Fibroblast of skin of left quadriceps (primary cell): ENCODE data around the gene TGIF2.
"Not testable (repeated sequence)": the region's sequence is repeated elsewhere in the genome, so short reads cannot be mapped to it uniquely, and the experiment has no call there.

ENCODE experiments used
- DNase-seq, 2 experiments: peaks; one replicate each; pipeline ENCODE4 v3.0.0-alpha.2; 2013; ENCODE audit warnings: low read depth in 2 of 2

Gene TGIF2

DNA sequence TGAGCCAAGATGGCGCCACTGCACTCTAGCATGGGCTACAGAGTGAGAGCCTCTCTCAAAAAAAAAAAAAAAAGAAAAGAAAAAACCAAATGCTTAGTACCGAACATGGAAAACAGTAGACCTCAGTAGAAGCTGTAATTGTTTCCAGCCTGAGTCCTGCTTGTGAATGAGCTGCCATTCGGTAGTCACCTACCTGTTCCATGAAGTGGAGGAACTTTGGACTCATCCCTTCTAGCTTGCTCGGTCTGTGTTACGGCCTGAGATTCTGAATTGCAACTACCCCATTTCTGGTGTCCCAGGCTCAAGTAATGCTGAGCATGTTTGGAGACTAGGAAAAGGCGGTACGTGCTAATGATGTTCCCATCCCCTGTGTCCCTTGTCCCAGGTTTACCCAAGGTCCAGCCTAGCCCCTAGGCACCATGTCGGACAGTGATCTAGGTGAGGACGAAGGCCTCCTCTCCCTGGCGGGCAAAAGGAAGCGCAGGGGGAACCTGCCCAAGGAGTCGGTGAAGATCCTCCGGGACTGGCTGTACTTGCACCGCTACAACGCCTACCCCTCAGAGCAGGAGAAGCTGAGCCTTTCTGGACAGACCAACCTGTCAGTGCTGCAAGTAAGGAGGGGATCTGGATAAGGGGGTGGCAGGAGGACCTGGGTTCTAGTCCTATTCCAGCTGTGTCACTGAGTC, 5.1 kb downstream of the TGIF2 start:
- DNase-seq: no peak

DNA sequence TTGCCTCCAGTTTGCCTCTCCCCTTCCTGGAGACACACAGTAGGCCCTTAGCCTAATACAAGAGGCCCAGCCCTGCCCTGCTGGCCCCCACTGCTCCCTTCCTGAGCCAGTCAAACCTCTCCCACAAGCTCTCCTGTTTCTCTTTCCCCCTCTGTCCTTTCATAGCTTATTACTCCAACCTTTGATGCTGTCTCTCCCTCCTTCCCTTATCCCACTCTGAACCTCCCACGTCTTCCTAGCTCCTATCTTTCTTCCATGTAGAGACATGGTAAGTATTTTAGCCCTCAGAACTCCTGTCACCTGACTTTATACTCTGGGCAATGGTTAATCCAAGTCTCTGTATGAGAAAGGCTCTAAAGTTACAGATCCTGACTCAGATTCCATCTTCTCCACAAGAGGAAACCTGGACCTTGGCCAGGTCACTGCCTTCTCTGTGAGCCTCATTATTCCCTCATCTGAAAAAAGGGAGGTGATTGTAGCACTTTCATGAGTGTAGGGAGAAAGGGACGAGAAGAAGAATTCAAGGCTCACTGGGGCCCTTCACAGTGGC, 6.7 kb downstream of the TGIF2 start:
- no peak for DNase-seq

DNA sequence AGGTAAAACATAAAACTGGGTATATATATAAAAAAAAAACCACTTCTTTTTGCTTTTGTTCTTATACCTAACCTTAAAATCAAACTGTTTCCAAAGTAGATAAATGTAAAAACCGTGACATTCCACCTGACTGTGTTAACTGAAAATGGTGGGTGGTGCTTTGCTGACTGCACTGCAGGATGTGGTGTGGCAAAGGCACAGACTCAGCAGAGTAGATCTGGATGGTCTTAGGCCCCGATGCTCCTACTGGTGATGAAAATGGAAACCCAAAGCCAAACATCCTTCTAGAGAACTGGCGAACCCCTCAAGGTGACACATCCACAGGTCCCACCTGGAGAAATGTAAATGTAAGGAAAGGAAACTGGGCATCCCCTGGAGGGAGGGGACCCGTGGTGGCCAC, 8.9 kb downstream of the TGIF2 start:
- no peak for DNase-seq

DNA sequence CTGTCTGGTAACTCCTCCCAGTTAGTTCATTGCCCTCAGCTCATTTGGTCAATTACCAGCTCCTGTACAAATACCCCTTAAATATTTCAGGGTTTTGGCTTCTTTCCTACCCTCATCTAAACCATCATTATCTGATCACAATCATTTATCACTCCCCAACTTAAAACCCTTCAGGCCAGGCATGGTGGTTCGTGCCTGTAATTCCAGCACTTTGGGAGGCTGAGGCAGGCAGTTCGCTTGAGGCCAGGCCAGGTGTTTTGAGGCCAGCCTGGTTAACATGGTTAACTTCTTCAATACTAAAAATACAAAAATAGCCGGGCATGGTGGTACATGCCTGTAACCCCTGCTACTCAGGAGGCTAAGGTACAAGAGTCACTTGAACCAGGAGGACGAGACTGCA, 9.4 kb downstream of the TGIF2 start:
- DNase-seq: no peak

DNA sequence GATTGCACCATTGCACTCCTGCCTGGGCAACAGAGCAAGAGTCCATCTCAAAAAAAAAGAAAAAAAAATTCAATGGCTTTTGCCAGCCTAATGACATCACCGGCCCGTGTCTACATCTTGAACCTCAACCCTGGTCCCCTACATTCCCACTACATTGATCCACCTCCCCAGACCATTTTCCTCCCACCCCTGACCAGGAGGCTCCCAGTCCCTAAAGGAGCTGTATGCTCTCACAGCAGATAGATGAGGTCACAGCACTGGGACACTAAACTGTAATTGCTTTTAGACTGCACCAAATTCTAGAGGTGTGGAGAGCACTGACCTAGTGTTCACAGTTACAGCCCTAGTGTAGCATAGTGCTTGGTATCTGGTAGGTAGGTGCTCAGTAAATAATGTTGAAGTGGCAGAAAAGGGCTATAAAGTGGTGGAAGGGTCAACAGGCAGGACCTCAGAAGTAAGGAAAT, 10.7 kb downstream of the TGIF2 start:
- no peak for DNase-seq

DNA sequence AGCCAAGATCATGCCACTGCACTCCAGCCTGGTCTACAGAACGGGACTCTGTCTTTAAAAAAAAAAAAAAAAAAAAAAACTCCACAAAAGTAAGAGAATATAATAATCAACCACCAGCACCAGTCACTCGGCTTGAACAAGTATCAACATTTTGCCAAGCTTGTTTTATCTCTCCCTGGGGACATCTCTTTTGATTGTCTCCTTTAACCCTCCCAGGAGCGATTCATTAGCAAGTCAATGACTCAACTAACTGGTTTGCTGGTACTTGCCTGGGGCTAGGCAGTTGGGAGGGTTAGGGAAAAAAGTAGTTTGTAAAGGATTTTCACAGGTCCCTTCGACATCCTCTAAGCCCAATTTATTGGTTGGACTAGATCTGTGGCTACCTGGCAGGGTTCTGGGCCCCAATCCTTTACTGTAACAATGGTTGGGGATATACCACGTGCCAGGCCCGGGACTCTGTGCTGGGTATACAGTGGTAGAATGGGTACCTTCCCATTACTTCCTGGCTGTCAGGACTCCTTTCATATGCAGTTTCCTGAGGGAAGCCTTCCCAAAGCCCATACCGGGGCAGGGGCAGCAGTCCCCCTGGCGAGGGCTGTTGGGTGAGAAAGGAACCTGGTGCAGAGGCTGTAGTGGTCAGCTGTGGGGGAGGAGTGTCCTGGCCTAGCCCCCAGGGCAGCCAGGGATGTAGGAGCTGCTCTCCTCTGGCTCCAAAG, 12.2 kb downstream of the TGIF2 start:
- no peak for DNase-seq

DNA sequence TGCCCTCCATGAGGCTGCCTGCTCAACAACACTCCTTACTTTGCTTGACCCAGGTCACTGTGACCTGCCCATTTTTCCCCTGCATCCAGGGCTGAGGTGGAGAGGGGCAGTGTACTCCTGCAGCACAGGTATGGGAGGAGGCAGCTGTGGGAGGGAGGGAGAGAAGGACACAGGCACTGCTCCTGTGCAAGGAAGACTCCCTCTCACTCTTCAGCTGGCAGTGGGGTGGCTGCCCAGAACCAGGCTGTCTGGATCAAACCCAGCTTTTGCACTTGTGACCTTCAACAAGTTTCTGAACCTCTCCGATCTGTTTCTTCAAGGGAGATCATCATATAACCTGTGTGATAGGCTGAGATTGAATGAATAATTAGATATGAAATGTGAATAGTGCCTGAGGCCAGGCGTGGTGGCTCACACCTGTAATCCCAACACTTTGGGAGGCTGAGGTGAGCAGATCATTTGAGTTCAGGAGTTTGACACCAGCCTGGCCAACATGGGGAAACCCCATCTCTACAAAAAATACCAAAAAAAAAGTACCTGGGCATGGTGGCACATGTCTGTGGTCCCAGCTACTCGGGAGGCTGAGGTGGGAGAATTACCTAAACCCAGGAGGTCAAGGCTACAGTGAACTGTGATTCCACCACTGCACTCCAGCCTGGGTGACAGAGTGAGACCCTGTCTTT, 14.1 kb downstream of the TGIF2 start:
- DNase-seq: no peak

DNA sequence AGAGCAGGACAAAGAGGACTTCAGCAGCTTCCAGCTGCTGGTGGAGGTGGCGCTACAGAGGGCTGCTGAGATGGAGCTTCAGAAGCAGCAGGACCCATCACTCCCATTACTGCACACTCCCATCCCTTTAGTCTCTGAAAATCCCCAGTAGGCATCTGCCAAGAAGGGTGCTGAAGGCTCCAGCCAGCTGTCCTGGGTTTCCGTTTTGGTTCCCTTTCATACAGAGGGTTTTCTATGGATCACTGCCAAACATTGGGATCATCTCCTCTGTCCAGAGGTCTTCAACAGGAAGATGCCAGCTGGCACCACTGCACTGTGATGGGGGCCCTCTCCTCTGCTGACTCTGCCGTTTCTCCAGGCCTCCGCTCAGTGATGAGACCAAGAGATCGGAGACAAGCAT, 17.9 kb downstream of the TGIF2 start:
- DNase-seq: no peak

DNA sequence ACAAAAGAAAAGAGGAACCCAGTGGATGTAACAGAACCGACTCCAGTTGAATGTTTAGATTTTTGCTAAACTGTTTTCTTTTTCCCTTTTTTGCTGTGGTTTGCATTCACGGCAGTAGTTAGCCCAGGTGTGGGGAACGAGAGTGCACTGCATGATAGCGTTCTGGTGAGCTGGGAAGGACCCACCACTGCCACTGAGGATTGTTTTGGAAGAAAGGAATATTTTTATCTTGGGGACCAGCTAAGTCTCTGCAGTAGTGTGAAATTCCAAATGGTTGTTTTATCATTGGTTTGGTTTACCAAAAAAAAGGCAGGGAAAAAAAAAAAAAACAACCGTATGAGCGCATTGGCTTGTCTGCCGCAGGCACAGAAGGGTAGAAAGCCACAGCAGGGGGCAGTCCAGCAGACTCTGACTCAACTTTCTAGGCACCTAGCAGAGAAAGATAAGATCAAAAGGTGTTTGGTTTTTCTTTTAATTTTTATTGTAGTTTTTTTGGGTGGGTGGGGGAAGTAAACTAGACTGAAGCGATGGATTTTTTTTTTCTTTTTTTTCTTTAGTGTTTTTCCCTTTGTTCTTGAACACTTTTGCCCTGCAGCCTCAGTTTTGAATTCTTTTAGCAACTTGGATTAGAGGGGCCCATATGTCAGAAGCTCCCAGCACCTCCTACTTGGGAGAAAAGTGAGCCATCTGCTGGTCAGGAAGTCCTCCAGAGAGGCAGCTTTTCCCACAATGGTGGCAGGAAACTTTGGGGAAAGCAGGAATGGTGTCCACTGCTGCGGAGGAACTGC, 18.7 kb downstream of the TGIF2 start:
- DNase-seq: no peak

DNA sequence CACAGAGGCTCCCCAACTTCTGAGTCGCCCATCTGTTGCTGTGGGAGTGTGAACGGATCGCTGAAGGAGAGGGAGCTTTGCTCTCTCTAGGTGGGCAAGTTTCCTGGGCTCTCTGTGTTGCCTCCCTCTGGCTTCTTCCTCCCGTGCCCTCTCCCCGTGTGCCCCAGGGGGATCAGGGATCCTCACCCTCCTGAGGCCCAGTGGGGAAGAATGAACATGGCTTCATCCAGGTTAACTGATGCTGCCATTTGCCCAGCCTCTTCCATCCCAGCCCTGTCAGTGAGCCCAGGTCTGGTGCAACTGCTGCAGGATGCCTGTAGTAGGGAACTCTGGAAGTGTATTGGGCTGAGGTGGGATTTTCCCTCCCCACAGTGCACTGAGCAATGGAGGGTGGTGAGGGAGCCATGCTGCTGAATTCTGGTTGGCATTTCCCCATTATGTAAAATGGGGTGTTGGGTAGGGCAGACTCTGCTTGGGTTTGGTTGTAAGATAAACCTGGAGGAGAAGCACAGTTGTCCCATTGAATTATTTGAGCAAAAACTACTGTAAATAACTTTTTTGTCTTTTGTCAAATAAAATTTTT, 20.0 kb downstream of the TGIF2 start:
- no peak for DNase-seq

DNA sequence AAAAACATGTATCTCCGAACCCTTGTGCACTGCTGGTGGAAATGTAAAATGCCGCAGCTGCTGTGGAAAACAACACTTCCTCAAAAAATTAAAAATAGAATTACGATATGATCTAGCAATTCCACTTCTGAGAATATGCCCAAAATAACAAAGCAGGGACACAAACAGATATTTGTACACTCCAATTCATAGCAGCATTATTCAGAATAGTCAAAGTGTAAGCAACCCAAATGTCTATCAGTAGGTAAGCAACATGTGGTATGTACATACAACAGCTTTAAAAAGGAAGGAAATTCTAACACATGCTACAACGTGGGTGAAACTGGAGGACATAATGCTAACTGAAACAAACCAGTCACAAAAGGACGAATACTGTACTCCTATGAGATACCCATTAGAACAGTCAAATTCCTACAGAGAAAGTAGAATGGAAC, 26.5 kb downstream of the TGIF2 start:
- no peak for DNase-seq

DNA sequence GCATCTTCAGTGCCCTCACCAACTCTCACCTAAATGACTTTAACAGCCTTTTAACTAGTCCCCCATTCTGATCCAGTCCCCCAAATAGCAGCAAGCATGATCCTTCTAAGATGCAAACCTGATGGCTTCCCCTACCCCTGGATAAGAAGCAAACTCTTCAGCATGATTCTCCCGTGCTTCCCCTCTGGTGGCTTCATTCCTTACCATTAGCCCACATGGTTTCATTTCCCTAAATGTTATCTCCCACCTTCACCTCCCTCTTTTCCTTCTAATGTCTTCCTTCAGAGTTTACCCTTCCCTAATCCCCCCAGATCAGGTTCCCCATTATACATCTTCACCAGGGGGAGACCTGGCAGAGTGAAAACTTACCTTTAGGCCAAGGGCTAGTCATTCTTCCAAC, 28.1 kb downstream of the TGIF2 start:
- no peak for DNase-seq

DNA sequence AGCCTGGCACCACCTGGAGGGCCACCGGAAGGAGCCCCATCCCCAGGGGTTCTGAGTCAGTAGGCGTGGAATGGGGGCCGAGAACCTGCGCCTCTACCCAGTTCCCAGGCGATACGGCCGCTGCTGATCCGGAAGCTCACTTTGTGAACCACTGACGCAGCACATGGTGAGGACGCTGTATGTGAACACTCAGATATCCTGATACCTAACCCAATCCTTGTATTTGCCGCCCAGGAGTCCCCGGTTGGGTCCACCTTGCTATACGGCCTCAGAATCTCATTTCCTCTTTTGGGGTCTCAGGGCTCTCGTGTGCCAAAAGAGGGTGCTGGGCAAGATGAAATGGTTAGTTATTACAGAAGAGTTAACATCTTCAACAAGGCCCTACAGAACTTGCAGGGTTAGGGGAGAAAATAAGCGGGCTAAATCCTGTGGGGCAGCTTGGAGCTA, 31.6 kb downstream of the TGIF2 start:
- no peak for DNase-seq

DNA sequence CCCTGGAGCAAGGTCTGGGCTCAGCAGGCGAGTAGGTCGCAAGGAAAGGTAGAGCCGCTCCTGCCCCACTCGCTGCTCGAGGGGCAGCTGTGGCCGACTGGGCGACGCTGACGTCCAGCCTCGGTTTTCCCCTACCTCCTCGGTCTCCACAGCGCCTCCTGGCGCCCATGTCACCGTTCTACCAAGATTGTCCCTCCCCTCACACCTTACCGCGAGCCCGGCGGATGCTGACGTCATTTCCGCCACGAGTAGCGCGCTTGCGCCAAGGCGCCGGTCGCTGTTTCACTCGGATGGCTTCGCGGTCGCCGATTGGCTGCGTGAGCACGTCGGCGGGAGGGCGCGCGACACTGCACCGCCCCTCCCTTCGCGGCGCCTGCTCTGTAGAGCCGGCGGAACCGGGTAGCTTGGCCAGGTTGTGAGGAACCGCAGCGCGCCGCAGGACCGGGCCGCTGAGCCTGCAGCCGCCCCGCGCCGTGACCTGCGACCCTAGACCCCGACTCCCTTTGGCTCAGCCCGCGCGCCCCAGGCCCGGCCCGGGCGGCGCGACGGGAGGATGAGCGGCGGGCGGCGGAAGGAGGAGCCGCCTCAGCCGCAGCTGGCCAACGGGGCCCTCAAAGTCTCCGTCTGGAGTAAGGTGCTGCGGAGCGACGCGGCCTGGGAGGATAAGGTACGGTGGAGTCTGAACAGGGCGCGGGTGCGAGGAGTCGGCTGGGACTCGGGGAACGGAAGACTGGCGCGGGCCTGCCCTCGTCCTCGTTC, 32.2 kb downstream of the TGIF2 start, which contains the start of gene RAB5IF:
TSS of gene RAB5IF (plus strand) at position 381 of the 759 bp plus-strand sequence. CDS start at position 554, 173 bp downstream.
- DNase-seq: peak; percentile 94 to 96

DNA sequence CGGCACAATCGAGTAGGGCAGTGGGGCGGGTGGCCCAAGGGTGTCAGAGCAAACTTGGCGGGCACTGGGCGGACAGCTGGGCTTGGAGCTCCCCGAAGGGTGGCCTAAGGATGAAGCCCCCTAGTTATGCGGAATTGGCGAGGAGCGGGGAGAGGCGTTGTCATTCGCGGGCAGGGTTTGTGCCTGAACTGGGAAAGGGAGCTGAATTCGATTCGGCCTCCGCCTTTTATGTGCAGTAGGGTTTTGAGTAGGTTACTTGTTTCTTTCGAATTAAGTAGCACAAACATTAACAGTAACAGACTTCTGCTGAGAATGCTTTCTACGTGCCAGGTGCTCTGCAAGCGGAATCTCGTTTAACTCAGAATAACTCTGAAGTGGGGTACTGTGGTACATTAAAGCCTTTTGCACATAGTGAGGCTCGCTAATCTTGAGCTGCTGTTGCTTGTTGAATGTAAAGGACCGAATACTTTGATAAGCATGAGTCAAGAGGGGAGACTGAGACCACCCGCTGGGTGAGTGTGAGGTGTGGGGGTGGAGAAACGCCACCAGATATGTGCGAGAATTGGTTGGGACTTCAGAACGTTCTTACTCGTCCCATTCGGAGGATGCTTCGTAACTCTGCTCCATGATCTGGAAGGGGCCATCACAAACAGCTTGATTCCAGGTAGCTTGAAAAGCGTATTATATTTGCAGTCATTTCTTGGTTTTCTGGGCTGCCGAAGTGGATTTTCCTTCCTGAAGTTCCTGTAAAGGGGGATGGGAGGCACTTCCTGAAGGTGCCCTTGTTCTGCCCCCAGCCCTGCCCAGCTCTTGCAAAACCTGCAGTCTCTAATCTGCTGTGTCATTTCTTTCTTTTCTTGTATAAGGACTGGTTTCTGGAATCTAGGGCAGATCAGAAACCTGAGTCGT, 33.0 kb downstream of the TGIF2 start:
- DNase-seq: no peak

DNA sequence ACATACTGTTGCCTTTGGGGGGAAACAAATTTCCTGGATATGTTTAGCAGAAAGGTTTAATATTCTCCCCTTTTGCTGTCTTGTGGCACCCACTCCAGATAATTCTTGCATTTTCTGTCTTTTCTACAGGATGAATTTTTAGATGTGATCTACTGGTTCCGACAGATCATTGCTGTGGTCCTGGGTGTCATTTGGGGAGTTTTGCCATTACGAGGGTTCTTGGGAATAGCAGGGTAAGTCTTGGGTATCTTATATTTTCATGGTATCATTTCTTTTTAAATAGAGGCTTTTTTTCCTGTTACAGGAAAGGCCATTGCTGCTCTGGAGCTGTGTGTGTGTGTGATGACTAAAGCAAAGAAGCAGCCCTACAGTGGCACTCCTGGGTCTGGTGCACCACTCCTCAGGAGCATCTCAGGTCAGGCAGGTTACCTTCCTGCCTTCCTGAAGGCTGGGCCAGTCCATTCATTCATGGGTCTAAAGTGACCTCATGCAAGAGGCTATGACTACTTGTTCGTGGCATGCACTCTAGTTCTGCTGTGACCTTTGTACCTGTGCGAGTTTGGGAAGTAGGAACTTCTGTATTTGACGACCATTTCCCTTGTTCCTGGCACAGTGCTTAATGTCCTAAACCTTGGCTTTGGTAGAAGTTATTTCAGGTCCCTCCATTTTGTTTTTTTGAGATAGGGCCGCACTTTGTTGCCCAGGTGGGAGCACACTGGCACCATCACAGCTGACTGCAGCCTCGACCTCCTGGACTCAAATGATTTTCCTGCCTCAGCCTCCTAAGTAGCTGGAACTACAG, 34.4 kb downstream of the TGIF2 start:
- DNase-seq: no peak

DNA sequence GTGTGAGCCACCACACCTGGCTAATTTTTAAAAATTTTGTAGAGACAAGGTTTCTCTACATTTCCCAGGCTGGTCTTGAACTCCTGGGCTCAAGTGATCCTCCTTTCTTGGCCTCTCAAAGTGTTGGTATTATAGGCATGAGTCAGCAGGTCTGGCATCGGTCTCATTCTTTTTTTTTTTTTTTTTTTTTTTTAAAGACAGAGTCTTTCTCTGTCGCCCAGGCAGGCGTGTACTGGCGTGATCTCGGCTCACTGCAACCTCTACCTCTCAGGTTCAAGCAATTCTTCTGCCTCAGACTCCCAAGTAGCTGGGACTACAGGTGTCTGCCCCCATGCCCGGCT, 35.0 kb downstream of the TGIF2 start:
- DNase-seq: not testable (repeated sequence)

DNA sequence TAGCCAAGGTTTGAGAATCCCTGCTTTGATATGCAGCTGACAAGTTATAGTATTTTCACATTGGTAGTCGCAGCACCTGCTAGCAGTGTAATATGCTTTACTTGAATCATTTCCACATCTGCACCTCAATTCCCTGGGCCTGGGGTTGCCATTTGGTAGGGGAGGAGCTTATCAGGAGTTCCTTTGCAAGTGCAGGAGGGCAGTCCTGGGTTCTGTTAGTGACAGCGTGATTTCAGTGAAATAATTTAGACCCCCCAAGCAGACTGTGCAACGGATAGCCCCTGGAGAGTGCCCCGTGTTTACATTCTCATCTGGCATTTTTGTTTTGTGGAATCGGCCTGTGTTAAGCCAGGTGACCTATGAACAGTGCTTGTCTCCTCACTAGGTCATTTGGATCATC, 38.2 kb downstream of the TGIF2 start:
- no peak for DNase-seq

DNA sequence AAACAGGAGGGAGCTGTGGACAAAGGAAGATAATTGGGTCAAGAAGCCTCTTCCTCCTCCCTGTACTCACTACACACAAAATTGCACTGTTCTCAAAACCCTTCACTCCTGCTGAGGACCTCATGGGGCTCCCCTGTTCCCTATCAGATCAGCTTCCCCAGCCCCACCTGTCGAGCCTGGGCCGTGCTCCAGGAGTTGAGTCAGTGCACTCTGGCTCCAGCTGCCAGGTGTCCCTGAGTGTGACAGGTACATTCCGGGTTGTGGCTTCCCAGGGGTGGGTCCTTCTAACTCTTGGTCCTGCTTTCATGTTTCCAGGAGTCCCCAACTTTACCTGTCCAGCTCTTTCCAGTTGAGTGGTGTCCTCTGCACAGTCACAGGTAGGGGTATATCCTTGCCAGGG, 40.6 kb downstream of the TGIF2 start:
- DNase-seq: no peak
